Measurements from ENCODE around the gene CHCHD4. TPM values are rescaled to one million over a fixed set of nuclear protein-coding genes. Genes with fewer than 3 reads are reported as not detected.

CHCHD4 gene
- total and polyA plus RNA-seq, 2 of the 8 experiments (the other 6 are each of a cell fraction or from before 2014, with no cell fraction given): 15.0 to 22.3 TPM

DNA sequence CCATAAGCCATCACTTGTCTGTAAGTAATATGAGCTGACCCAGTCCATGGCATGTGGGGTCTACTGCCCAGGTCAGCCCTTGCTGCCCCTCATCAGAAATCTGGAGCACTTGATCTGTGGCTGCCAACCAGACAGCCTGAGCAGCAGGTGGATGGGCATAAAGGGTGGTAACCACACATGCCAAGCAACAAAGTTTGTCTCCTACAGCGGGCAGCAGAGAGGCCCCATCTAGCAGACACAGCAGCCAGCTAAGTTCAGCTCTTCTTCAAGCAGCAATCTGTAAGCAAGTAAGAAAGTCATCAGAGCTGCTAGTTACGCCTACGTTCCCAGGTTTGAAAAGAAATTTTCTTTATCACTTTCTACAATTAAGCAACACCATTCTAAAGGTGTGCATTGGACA lies 27.9 kb downstream of the CHCHD4 start (continued):
- TF ChIP-seq HDAC6 (IDR thresholded peaks at IDR 0.05; ENCODE audit: low read depth, low read length) (no peak), RNF2 (IDR thresholded peaks at IDR 0.05; ENCODE audit: borderline replicate concordance, low read depth, low read length, missing control alignments, poor library complexity, severe bottlenecking) (no peak)

Measured in H1 (cell line).